Measurements from ENCODE around the gene PTPRG.

GRCh38 chr3:62109534-62109933, 548.2 kb downstream of the PTPRG start:
- TF ChIP-seq CTCF (IDR thresholded peaks at IDR 0.05; ENCODE audit: low read depth, low read length, missing input control) (no peak), SP1 (IDR thresholded peaks at IDR 0.05) (no peak)

All from liver (tissue), 3 donors.